Heart left ventricle (tissue), 13 donors: ENCODE data around the gene NDUFC1.

Experiments
- CTCF ChIP-seq, 12 donors: fragments of 200-600 bp; sonication (generic) in 4 of 12; IDR thresholded peaks; one replicate each; pipeline versions ENCODE4 v1.5.0 to v1.8.0; 2018 to 2022; ENCODE audit warnings: antibody characterized with exemption in 12 of 12, mild to moderate bottlenecking in 5 of 12
- POLR2A ChIP-seq, 2 donors: fragments of 450-650 bp; IDR thresholded peaks; one replicate each; pipeline ENCODE4 v1.6.1; 2017; ENCODE audit warnings: antibody characterized with exemption in 2 of 2, mild to moderate bottlenecking in 2 of 2, moderate library complexity in 2 of 2
- donor health status: ischemic (EF 13 %, LVEDD 7.1; RV severe dilation, severe dysfunction).
- donor health status: DM: no; HTN: yes; CAD: no.
- donor health status: DM: no; HTN: no; CAD: no.
- donor health status: ischemic (EF 25% LVEDD 6.9; RV normal size, moderate dysfunction).
- donor health status: ischemic (EF 25% LVEDD 5.7; RV mildly dilated, moderate dysfunction).
- donor health status: ischemic (EF 35%, LVEDD 5.7; RV mildly dilated, moderate dysfunction).
- donor health status: nonischemic (EF 11% LVEDD 7.7; RV severe dilation, severe dysfunction).
- donor health status: DM: yes; HTN: yes; CAD: no.
- donor health status: PGD.
- donor health status: ischemic (EF 29% LVEDD 5.4; RV normal size, mild dysfunction).
- donor health status: nonischemic (EF 23%, LVEDD 6.1; RV moderate dilation, normal function).

GRCh38 chr4:139331185-139331584, 28.9 kb upstream of the NDUFC1 start:
- no peak for TF ChIP-seq CTCF (IDR thresholded peaks at IDR 0.05)
- no peak for TF ChIP-seq POLR2A (IDR thresholded peaks at IDR 0.05)
